ENCODE results near the gene SMO. TPM values are rescaled to one million over a fixed set of nuclear protein-coding genes. Genes with fewer than 3 reads are reported as not detected.

The SMO gene
- total RNA-seq, 6 experiments from 2014 or later: 6.4 to 21.2 (median 12.1) TPM

GRCh38 chr7:129227646-129228578, 39.5 kb downstream of the SMO start:
- H3K27ac ChIP-seq: no peak overlapping the region
- H3K9me3 ChIP-seq: no peaks in the 10 kb centered on the region
- TF ChIP-seq POLR2A (IDR thresholded peaks at IDR 0.05): no peak
- TF ChIP-seq, protein P1, sequence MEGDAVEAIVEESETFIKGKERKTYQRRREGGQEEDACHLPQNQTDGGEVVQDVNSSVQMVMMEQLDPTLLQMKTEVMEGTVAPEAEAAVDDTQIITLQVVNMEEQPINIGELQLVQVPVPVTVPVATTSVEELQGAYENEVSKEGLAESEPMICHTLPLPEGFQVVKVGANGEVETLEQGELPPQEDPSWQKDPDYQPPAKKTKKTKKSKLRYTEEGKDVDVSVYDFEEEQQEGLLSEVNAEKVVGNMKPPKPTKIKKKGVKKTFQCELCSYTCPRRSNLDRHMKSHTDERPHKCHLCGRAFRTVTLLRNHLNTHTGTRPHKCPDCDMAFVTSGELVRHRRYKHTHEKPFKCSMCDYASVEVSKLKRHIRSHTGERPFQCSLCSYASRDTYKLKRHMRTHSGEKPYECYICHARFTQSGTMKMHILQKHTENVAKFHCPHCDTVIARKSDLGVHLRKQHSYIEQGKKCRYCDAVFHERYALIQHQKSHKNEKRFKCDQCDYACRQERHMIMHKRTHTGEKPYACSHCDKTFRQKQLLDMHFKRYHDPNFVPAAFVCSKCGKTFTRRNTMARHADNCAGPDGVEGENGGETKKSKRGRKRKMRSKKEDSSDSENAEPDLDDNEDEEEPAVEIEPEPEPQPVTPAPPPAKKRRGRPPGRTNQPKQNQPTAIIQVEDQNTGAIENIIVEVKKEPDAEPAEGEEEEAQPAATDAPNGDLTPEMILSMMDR (IDR thresholded peaks at IDR 0.05): no peak
- H3K4me3 ChIP-seq: no peak overlapping the region
- H3K27me3 ChIP-seq: no peaks in the 10 kb centered on the region
- DNase-seq (no peak), ATAC-seq (no peak)
- H3K4me1 ChIP-seq: peaks cover 0 to 12% (median 6%) of the 10 kb centered on the region in 4 donors
- intact Hi-C loops (cut with DNase I): no loop called here
- WGBS (ENCODE audit: insufficient coverage, low coverage, low lambda C conversion rate, missing lambda C conversion rate): 75% methylated on average over 4 of the region's 4 CpGs
- H3K36me3 ChIP-seq: no peaks in the 10 kb centered on the region

- DNase-seq (no peak), ATAC-seq (no peak)
- TF ChIP-seq, protein P1 (IDR thresholded peaks at IDR 0.05): no peak
- TF ChIP-seq POLR2A (IDR thresholded peaks at IDR 0.05): no peak
- no peak overlapping the region for H3K4me3 ChIP-seq
- peaks cover 0 to 12% (median 6%) of the 10 kb centered on the region in 4 donors for H3K4me1 ChIP-seq
- no peaks in the 10 kb centered on the region for H3K27me3 ChIP-seq
- intact Hi-C loops (cut with DNase I): no loop called here
- no peaks in the 10 kb centered on the region for H3K36me3 ChIP-seq
- 79% methylated on average over 2 of the region's 2 CpGs for WGBS (ENCODE audit: insufficient coverage, low coverage, low lambda C conversion rate, missing lambda C conversion rate)
- H3K27ac ChIP-seq: no peak overlapping the region
- H3K9me3 ChIP-seq: no peaks in the 10 kb centered on the region
Measured at GRCh38 chr7:129228633-129229032, 40.2 kb downstream of the SMO start.

DNA sequence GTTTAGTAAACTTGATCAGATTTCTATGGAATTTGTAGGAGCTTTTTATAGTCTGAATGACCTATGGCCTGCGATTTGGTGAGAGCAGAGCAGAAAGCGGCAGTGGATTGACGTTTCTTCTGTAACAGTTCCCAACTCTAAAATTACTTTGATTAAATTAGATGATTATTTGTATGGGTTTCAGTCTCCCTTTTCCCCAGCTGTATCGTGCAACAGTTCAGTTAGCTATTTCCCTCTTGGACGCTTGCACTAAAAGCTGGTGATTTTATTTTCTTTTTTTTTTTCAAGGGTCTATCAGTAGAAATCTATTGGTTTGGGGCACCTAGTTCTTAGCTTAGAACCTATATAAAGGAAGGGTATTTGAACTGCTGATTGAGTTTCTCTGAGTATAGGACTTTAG, 43.2 kb downstream of the SMO start:
- intact Hi-C loops (cut with DNase I): no loop called here
- Histone ChIP-seq H3K27me3 (no peaks in the 10 kb centered on the region), H3K9me3 (no peaks in the 10 kb centered on the region), H3K36me3 (no peaks in the 10 kb centered on the region), H3K4me1 (peaks cover 0 to 8% (median under 1%) of the 10 kb centered on the region in 4 donors), H3K27ac (no peak overlapping the region), H3K4me3 (no peak overlapping the region)
- no peak for ATAC-seq
- DNase-seq: no peak
- WGBS (ENCODE audit: insufficient coverage, low coverage, low lambda C conversion rate, missing lambda C conversion rate): 90% methylated on average over 5 of the region's 5 CpGs
- TF ChIP-seq POLR2A (IDR thresholded peaks at IDR 0.05): no peak
- TF ChIP-seq, protein P1 (IDR thresholded peaks at IDR 0.05): no peak

DNA sequence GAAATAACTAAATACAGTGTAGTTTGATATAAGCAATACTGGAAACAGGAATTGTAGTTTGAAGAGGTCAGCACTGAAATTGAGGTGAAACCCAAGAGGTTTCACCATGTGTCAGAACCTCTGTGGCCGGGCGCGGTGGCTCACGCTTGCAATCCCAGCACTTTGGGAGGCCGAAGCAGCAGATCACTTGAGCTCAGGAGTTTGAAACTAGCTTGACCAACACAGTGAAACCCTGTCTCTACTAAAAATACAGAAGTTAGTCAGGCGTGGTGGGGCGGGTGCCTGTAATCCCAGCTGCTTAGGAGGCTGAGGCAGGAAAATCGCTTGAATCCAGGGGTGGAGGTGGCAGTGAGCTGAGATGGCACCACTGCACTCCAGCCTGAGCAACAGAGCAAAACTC, 50.1 kb downstream of the SMO start:
- Histone ChIP-seq H3K27ac (no peak overlapping the region), H3K36me3 (no peaks in the 10 kb centered on the region), H3K4me1 (no peaks in the 10 kb centered on the region), H3K4me3 (no peak overlapping the region), H3K9me3 (no peaks in the 10 kb centered on the region), H3K27me3 (no peaks in the 10 kb centered on the region)
- WGBS (ENCODE audit: insufficient coverage, low coverage, low lambda C conversion rate, missing lambda C conversion rate): 70% methylated on average over 6 of the region's 8 CpGs
- no peak for DNase-seq
- no peak for TF ChIP-seq POLR2A (IDR thresholded peaks at IDR 0.05)
- TF ChIP-seq, protein P1 (IDR thresholded peaks at IDR 0.05): no peak
- ATAC-seq: no peak
- intact Hi-C loops (cut with DNase I): no loop called here
